HepG2 (cell line): Measurements from ENCODE around the gene CIART. TPM values are rescaled to one million over a fixed set of nuclear protein-coding genes. Genes with fewer than 3 reads are reported as not detected.

Experiments used
- DZIP1 ChIP-seq: sonication (generic); formaldehyde crosslinking; IDR thresholded peaks from 2 replicates; pipeline ENCODE4 v1.5.0; 2020; ENCODE audit warnings: mild to moderate bottlenecking, missing genetic modification reagents
- FOXP1 ChIP-seq, 2 experiments: fragments of 450-650 bp in 1 of 2; IDR thresholded peaks; 2 replicates each; pipeline ENCODE4 v1.6.1; 2017 to 2018; ENCODE audit warnings: antibody characterized with exemption in 1 of 2
- HIVEP1 ChIP-seq: sonication (generic); formaldehyde crosslinking; IDR thresholded peaks from 2 replicates; pipeline ENCODE4 v1.4.0; 2020; ENCODE audit warnings: mild to moderate bottlenecking, missing genetic modification reagents
- KAT8 ChIP-seq: IDR thresholded peaks from 2 replicates; pipeline ENCODE4 v1.6.1; 2016; ENCODE audit warnings: missing genetic modification reagents, missing compliant biosample characterization
- MYNN ChIP-seq: sonication (generic); formaldehyde crosslinking; IDR thresholded peaks from 2 replicates; pipeline ENCODE4 v1.4.0; 2020; ENCODE audit warnings: mild to moderate bottlenecking, low read depth, missing genetic modification reagents
- NFE2 ChIP-seq: sonication (generic); formaldehyde crosslinking; IDR thresholded peaks from 2 replicates; pipeline ENCODE4 v1.4.0; 2020; ENCODE audit warnings: missing genetic modification reagents
- PCBP1 ChIP-seq: fragments of 200-400 bp; formaldehyde crosslinking; IDR thresholded peaks from 2 replicates; pipeline ENCODE4 v1.6.1; 2017; ENCODE audit warnings: mild to moderate bottlenecking, low read depth, low read length, borderline replicate concordance
- PRDM15 ChIP-seq: sonication (generic); formaldehyde crosslinking; IDR thresholded peaks from 2 replicates; pipeline ENCODE4 v1.4.0; 2020; ENCODE audit warnings: missing genetic modification reagents
- SKI ChIP-seq: fragments of 450-650 bp; IDR thresholded peaks from one replicate; pipeline ENCODE4 v1.6.1; 2018; ENCODE audit warnings: mild to moderate bottlenecking; ENCODE audit not compliant: partially characterized antibody
- SOX5 ChIP-seq: IDR thresholded peaks from 2 replicates; pipeline ENCODE4 v1.6.1; 2016; ENCODE audit warnings: borderline replicate concordance
- TCF7 ChIP-seq: sonication (generic); IDR thresholded peaks from 2 replicates; pipeline ENCODE4 v1.6.1; 2016; ENCODE audit warnings: antibody characterized with exemption, low read depth
- THAP11 ChIP-seq: IDR thresholded peaks from 2 replicates; pipeline ENCODE4 v1.6.1; 2016; ENCODE audit warnings: missing biosample characterization, missing genetic modification reagents
- ZBTB26 ChIP-seq: IDR thresholded peaks from 2 replicates; pipeline ENCODE4 v1.6.1; 2016; ENCODE audit warnings: missing compliant biosample characterization, missing genetic modification reagents, borderline replicate concordance
- ZBTB4 ChIP-seq: sonication (generic); formaldehyde crosslinking; IDR thresholded peaks from 2 replicates; pipeline ENCODE4 v1.4.0; 2020; ENCODE audit warnings: missing genetic modification reagents, mild to moderate bottlenecking, borderline replicate concordance
- ZNF143 ChIP-seq: sonication (generic); formaldehyde crosslinking; IDR thresholded peaks from 2 replicates; pipeline ENCODE4 v1.4.0; 2020; ENCODE audit warnings: missing genetic modification reagents
- ZNF382 ChIP-seq: sonication (generic); formaldehyde crosslinking; IDR thresholded peaks from 2 replicates; pipeline ENCODE4 v1.5.0; 2020; ENCODE audit warnings: missing genetic modification reagents, mild to moderate bottlenecking, borderline replicate concordance
- ZNF552 ChIP-seq: sonication (generic); formaldehyde crosslinking; IDR thresholded peaks from 2 replicates; pipeline ENCODE4 v1.9.0; 2022; ENCODE audit warnings: missing genetic modification reagents, mild to moderate bottlenecking, borderline replicate concordance
- polyA plus RNA-seq, 8 experiments: library from polyadenylated mRNA; depleted of rRNA in 3 of 8; stranded (reverse) in 7 of 8; unstranded in 1 of 8; fragments of >200 nt; fragmentation: Illumina TruSeq in 4 of 8; extraction: Trizol in 4 of 8; gene quantifications; 2 replicates each; pipeline versions ENCODE4 v1.2.1 to v1.2.3, GENCODE V29; 2011 to 2016; ENCODE audit warnings: low read depth in 4 of 8, missing spikeins in 1 of 8, mixed read lengths in 1 of 8; ENCODE audit not compliant: insufficient read depth in 1 of 8
- total RNA-seq, 5 experiments: library from RNA; depleted of rRNA; stranded (reverse); fragments of >200 nt; fragmentation: Illumina TruSeq; extraction: Trizol; gene quantifications; 2 replicates each; pipeline ENCODE4 v1.2.3, GENCODE V29; 2016; ENCODE audit warnings: low read depth in 1 of 5

The CIART gene
- total and polyA plus RNA-seq, 2 of the 13 experiments (the other 11 are each of a cell fraction or from before 2014, with no cell fraction given): 0.58 TPM; not detected in 1

- no peak for TF ChIP-seq PCBP1
- TF ChIP-seq TCF7: no peak
- peak; percentile 51; the same call in 1 of the 2 replicates for TF ChIP-seq SOX5
- TF ChIP-seq NFE2 (CRISPR knock-in tag): no peak
- no peak for TF ChIP-seq ZNF552 (CRISPR knock-in tag)
- TF ChIP-seq THAP11 (CRISPR knock-in tag): 0 out of 2 replicates have a peak, but pooled peaks have one; percentile 31
- no peak for TF ChIP-seq FOXP1 (IDR thresholded peaks at IDR 0.05)
- no peak for TF ChIP-seq FOXP1 (CRISPR knock-in tag; IDR thresholded peaks at IDR 0.05)
- no peak for TF ChIP-seq KAT8 (CRISPR knock-in tag)
- no peak for TF ChIP-seq DZIP1 (CRISPR knock-in tag)
- no peak for TF ChIP-seq ZBTB4 (CRISPR knock-in tag)
- TF ChIP-seq ZNF382 (CRISPR knock-in tag): no peak
- TF ChIP-seq ZBTB26: 0 out of 2 replicates have a peak, but pooled peaks have one; percentile 23
- TF ChIP-seq ZNF143 (CRISPR knock-in tag): 0 out of 2 replicates have a peak, but pooled peaks have one; percentile 41
- TF ChIP-seq SKI: no peak
- TF ChIP-seq PRDM15 (CRISPR knock-in tag): no peak
- no peak for TF ChIP-seq MYNN (CRISPR knock-in tag)
- no peak for TF ChIP-seq HIVEP1 (CRISPR knock-in tag)
Observed at GRCh38 chr1:150259758-150260669, 22.3 kb upstream of the CIART start (continued).
